WERI-Rb-1 (cell line): ENCODE data around the gene NAT10.

ENCODE experiments used
- DNase-seq: peaks from one replicate; pipeline ENCODE4 v3.0.0-alpha.2; 2020
- H3K27ac ChIP-seq: fragments of 250-450 bp; sonication (Bioruptor Pico); 2 replicates; pipeline ENCODE4 v1.5.1; 2020; ENCODE audit warnings: mild to moderate bottlenecking, moderate library complexity
- H3K27me3 ChIP-seq: fragments of 250-450 bp; sonication (Bioruptor Pico); 2 replicates; pipeline ENCODE4 v1.5.1; 2021; ENCODE audit warnings: mild to moderate bottlenecking, low read depth, moderate library complexity; ENCODE audit not compliant: insufficient read depth, severe bottlenecking
- H3K36me3 ChIP-seq: fragments of 250-450 bp; sonication (Bioruptor Pico); 2 replicates; pipeline ENCODE4 v1.5.1; 2020; ENCODE audit warnings: mild to moderate bottlenecking, moderate library complexity
- H3K4me3 ChIP-seq: 2 replicates; pipeline ENCODE4 v1.5.1; 2011; ENCODE audit warnings: low read depth, mild to moderate bottlenecking, control low read depth, low read length
- H3K9me3 ChIP-seq: fragments of 250-450 bp; sonication (Bioruptor Pico); 2 replicates; pipeline ENCODE4 v1.5.1; 2021; ENCODE audit warnings: mild to moderate bottlenecking, moderate library complexity; ENCODE audit not compliant: severe bottlenecking
- CTCF ChIP-seq: IDR thresholded peaks from 2 replicates; pipeline ENCODE4 v1.5.1; 2011; ENCODE audit warnings: low read depth, mild to moderate bottlenecking, control low read depth, inconsistent platforms, low read length

Gene NAT10

GRCh38 chr11:34160049-34160721 lies 54.8 kb downstream of the NAT10 start:
- H3K36me3 ChIP-seq, result peaks cover 66% of the 10 kb centered on the region
- DNase-seq, result no peak
- H3K27me3 ChIP-seq, result no peaks in the 10 kb centered on the region
- H3K27ac ChIP-seq, result no peak overlapping the region
- no peaks in the 10 kb centered on the region for H3K9me3 ChIP-seq
- TF ChIP-seq CTCF, result no peak
- no peak overlapping the region for H3K4me3 ChIP-seq

GRCh38 chr11:34160791-34161190 lies 55.4 kb downstream of the NAT10 start:
- no peak for DNase-seq
- TF ChIP-seq CTCF, result no peak
- Histone ChIP-seq H3K9me3 (no peaks in the 10 kb centered on the region), H3K27ac (no peak overlapping the region), H3K4me3 (no peak overlapping the region), H3K36me3 (peaks cover 63% of the 10 kb centered on the region), H3K27me3 (no peaks in the 10 kb centered on the region)

GRCh38 chr11:34161361-34161760 lies 55.9 kb downstream of the NAT10 start:
- Histone ChIP-seq H3K4me3 (no peak overlapping the region), H3K27ac (no peak overlapping the region), H3K27me3 (no peaks in the 10 kb centered on the region), H3K9me3 (no peaks in the 10 kb centered on the region), H3K36me3 (peaks cover 63% of the 10 kb centered on the region)
- no peak for TF ChIP-seq CTCF
- DNase-seq, result no peak

- TF ChIP-seq CTCF, result no peak
- Histone ChIP-seq H3K27me3 (no peaks in the 10 kb centered on the region), H3K36me3 (peaks cover 69% of the 10 kb centered on the region), H3K27ac (no peak overlapping the region), H3K4me3 (no peak overlapping the region), H3K9me3 (no peaks in the 10 kb centered on the region)
- DNase-seq, result no peak
These were observed 56.5 kb downstream of the NAT10 start for GRCh38 chr11:34161812-34162492.

- H3K27ac ChIP-seq, result no peak overlapping the region
- H3K36me3 ChIP-seq, result peaks cover 74% of the 10 kb centered on the region
- no peaks in the 10 kb centered on the region for H3K27me3 ChIP-seq
- no peak overlapping the region for H3K4me3 ChIP-seq
- DNase-seq, result no peak
- TF ChIP-seq CTCF, result no peak
- H3K9me3 ChIP-seq, result no peaks in the 10 kb centered on the region
These were observed 57.0 kb downstream of the NAT10 start for GRCh38 chr11:34162493-34162820.

GRCh38 chr11:34162856-34163255 lies 57.4 kb downstream of the NAT10 start:
- Histone ChIP-seq H3K9me3 (no peaks in the 10 kb centered on the region), H3K4me3 (no peak overlapping the region), H3K36me3 (peaks cover 74% of the 10 kb centered on the region), H3K27ac (no peak overlapping the region), H3K27me3 (no peaks in the 10 kb centered on the region)
- no peak for DNase-seq
- no peak for TF ChIP-seq CTCF
